GM19043 (cell line): Measurements from ENCODE around the gene ISLR.

Experiments
- ATAC-seq: cut with Tn5 transposase; IDR thresholded peaks from one replicate; pipeline ENCODE4 v1.9.1; 2021; ENCODE audit warnings: low read depth; ENCODE audit not compliant: unreplicated experiment

ISLR gene

GRCh38 chr15:74192751-74193150, 19.2 kb downstream of the ISLR start:
- ATAC-seq: no peak

- no peak for ATAC-seq
Observed at GRCh38 chr15:74193299-74193718, 19.8 kb downstream of the ISLR start.

GRCh38 chr15:74193905-74194304, 20.4 kb downstream of the ISLR start:
- ATAC-seq: no peak

GRCh38 chr15:74194572-74195559, 21.4 kb downstream of the ISLR start:
- ATAC-seq: no peak

GRCh38 chr15:74196175-74196574, 22.7 kb downstream of the ISLR start:
- no peak for ATAC-seq

- no peak for ATAC-seq
Observed at GRCh38 chr15:74197176-74197965, 23.9 kb downstream of the ISLR start.

GRCh38 chr15:74199297-74199652, 25.8 kb downstream of the ISLR start:
- no peak for ATAC-seq

GRCh38 chr15:74200412-74200815, 26.9 kb downstream of the ISLR start:
- no peak for ATAC-seq

- no peak for ATAC-seq
Observed at GRCh38 chr15:74200871-74201419, 27.4 kb downstream of the ISLR start.

- no peak for ATAC-seq
Observed at GRCh38 chr15:74201710-74202420, 28.4 kb downstream of the ISLR start.

- no peak for ATAC-seq
Observed at GRCh38 chr15:74202452-74203401, 29.2 kb downstream of the ISLR start, which contains the start of gene STRA6. TSS of gene STRA6 (minus strand) at chr15:74202787. CDS start at chr15:74202267, 520 bp downstream.

GRCh38 chr15:74203914-74204431, 30.5 kb downstream of the ISLR start:
- ATAC-seq: no peak

GRCh38 chr15:74205582-74205947, 32.1 kb downstream of the ISLR start:
- no peak for ATAC-seq

GRCh38 chr15:74206801-74207281, 33.3 kb downstream of the ISLR start:
- no peak for ATAC-seq

GRCh38 chr15:74207652-74208440, 34.3 kb downstream of the ISLR start:
- no peak for ATAC-seq

GRCh38 chr15:74208496-74208895, 35.0 kb downstream of the ISLR start:
- ATAC-seq: no peak

GRCh38 chr15:74208901-74209559, 35.5 kb downstream of the ISLR start:
- ATAC-seq: no peak

- no peak for ATAC-seq
Observed at GRCh38 chr15:74209560-74209958, 36.0 kb downstream of the ISLR start.
